ENCODE data around the gene COA4.

The COA4 gene

GRCh38 chr11:73876424-73877310 lies at the start of gene COA4, which contains the start of gene PAAF1:
TSS of gene COA4 (minus strand) at chr11:73876846. CDS start at chr11:73873378, 3,468 bp downstream.
TSS of gene PAAF1 (plus strand) at chr11:73876999. CDS start at chr11:73877022, 23 bp downstream.
- Histone ChIP-seq H3K27ac (peak within 1 kb of the TSS; percentile 80 to 86), H3K27me3 (no peaks in the 10 kb centered on the region), H3K9me3 (no peaks in the 10 kb centered on the region), H3K4me1 (peaks cover 0 to 22% (median 18%) of the 10 kb centered on the region in 4 donors), H3K4me3 (peak within 1 kb of the TSS; percentile 83), H3K36me3 (peaks cover 9 to 29% (median 24%) of the 10 kb centered on the region in 3 donors)
- no peak for TF ChIP-seq CTCF (IDR thresholded peaks at IDR 0.05)
- intact Hi-C loops (cut with DNase I; ENCODE audit: low total_unique reads): loop anchor here (5.0 kb wide), 1 partner anchor 89 kb away; the partner anchor contains the start of gene MRPL48
- DNase-seq: peak; percentile 94 to 96

DNA sequence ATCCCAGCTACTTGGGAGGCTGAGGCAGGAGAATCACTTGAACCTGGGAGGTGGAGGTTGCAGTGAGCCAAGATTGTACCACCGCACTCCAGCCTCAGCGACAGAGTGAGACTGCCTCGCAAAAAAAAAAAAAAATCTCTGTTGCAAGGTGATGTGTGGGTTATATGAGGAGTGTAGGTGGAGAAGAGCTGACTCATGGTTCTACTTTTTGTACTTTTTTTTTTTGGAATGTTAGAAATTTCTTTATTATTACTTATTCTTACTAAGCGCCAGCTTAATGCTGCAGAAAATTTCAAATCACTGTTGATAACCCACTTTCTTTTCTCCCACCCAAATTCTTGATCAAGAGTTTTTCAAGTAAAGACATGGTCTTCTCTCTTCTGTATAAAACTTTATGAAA lies 44.5 kb upstream of the COA4 start:
- Histone ChIP-seq H3K4me3 (no peak overlapping the region), H3K27ac (no peak overlapping the region), H3K36me3 (peaks cover 61 to 92% (median 71%) of the 10 kb centered on the region in 3 donors), H3K27me3 (no peaks in the 10 kb centered on the region), H3K4me1 (no peaks in the 10 kb centered on the region), H3K9me3 (no peaks in the 10 kb centered on the region)
- TF ChIP-seq CTCF (IDR thresholded peaks at IDR 0.05): no peak
- intact Hi-C loops (cut with DNase I; ENCODE audit: low total_unique reads): no loop called here
- DNase-seq: no peak

- DNase-seq: no peak
- Histone ChIP-seq H3K36me3 (peaks cover 69 to 93% (median 82%) of the 10 kb centered on the region in 3 donors), H3K9me3 (no peaks in the 10 kb centered on the region)
These were observed 39.8 kb upstream of the COA4 start for GRCh38 chr11:73916435-73916834.

DNA sequence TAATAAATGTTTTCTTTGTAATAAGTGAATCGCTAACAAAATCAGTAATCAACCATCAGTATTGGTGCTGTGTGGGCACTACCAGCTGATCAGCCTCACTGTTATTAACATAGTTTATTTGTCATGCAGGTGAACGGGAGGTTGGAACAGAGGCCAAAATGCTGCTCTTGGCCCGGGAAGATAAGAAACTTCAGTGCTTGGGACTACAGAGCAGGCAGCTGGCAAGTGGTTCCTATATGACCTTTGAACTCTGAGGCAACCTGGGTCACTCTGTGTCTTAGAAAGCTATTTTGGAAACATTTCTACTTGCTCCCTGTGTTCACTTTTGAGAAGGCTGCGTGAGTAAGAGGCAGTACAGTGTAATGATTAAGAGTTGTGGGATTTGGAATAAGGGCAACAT lies 37.6 kb upstream of the COA4 start:
- no peak overlapping the region for H3K27ac ChIP-seq
- peaks cover 68 to 92% (median 84%) of the 10 kb centered on the region in 3 donors for H3K36me3 ChIP-seq

More at GRCh38 chr11:73916435-73916834, 39.8 kb upstream of the COA4 start:
- TF ChIP-seq CTCF (IDR thresholded peaks at IDR 0.05): no peak
- Histone ChIP-seq H3K4me1 (no peaks in the 10 kb centered on the region), H3K4me3 (no peak overlapping the region), H3K27me3 (no peaks in the 10 kb centered on the region), H3K27ac (no peak overlapping the region)
- intact Hi-C loops (cut with DNase I; ENCODE audit: low total_unique reads): no loop called here

DNA sequence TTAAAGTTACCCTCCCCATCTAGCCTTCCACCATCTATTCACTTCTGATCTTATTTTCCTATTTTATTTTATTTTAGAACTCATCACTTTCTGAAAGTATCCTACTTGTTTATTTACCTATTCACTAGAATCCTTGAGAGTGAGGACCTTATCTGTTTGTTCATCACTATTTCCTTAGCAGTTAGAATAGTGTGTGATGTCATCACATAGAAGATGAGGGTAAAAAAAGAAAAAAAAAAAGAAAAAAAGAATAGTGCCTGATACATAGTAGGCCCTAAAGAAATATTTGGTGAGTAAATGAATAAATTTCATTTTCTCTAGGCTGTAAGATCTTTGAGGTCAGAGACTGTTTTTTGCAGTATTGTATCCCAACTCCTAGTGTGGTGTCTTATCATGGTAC lies 36.8 kb upstream of the COA4 start:
- no peaks in the 10 kb centered on the region for H3K27me3 ChIP-seq
- no peaks in the 10 kb centered on the region for H3K4me1 ChIP-seq
- H3K9me3 ChIP-seq: no peaks in the 10 kb centered on the region
- TF ChIP-seq CTCF (IDR thresholded peaks at IDR 0.05): no peak
- H3K36me3 ChIP-seq: peaks cover 60 to 92% (median 83%) of the 10 kb centered on the region in 3 donors
- intact Hi-C loops (cut with DNase I; ENCODE audit: low total_unique reads): no loop called here
- H3K4me3 ChIP-seq: no peak overlapping the region
- no peak for DNase-seq
- H3K27ac ChIP-seq: no peak overlapping the region

More for the DNA sequence above, 37.6 kb upstream of the COA4 start:
- Histone ChIP-seq H3K4me3 (no peak overlapping the region), H3K4me1 (no peaks in the 10 kb centered on the region), H3K27me3 (no peaks in the 10 kb centered on the region), H3K9me3 (no peaks in the 10 kb centered on the region)
- no peak for TF ChIP-seq CTCF (IDR thresholded peaks at IDR 0.05)
- intact Hi-C loops (cut with DNase I; ENCODE audit: low total_unique reads): no loop called here
- DNase-seq: no peak

All from tibial artery (tissue), 4 donors.